T-helper 1 cell treated with Interleukin-12 subunit alpha and Interleukin-12 subunit beta and Interleukin-4 antibody, amounts not matched to agents 30 ng/mL and 1 ng/mL, for 36 hours (primary cell): ENCODE measurements around the gene SCYL2. TPM values are rescaled to one million over a fixed set of nuclear protein-coding genes. Genes with fewer than 3 reads are reported as not detected.

Experiments used
- intact Hi-C: fragments of 100-400 bp; cut with micrococcal nuclease; formaldehyde crosslinking; loops from one replicate; pipeline ENCODE4 v1.15.1; 2024
- total RNA-seq: library from RNA; stranded (reverse); gene quantifications from 2 replicates; pipeline ENCODE4 v1.2.3, GENCODE V29; 2022

Gene SCYL2
- total RNA-seq, 1 donor from 2014 or later, result 39.0 TPM

DNA sequence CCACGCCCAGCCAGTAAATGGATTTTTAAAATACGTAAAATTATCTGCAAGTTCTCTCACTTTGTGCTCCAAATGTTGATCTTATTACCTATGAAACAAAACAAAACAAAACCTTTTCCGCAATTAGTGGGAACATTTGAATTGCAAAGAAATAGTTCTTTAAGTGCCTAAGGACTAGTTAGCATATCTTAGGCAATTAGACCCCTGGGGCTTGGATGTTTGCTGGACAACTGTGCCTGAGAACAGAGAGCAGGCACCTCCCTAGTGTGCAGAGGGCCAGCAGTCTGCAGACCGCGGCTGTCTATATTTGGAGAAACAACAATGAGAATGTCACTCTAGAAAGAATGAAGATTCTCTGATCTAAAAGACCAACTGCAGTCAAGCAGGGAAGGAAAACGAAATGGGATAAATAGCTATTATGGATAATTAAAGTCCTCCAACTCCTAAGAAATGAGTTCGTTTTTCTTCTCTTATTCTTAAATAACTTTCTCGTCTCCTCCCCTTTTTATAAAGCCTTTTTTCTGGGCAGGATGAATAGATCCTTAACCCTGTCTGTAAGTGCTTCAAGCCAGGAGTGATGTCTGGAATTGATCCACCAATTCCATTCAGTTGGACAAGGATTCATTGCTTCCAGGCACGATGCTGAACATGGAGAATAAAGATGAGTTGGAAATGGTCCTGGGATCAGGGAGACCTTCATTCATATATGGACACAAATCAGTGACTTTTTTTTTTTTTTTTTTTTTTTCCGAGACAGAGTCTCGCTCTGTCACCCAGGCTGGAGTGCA is 106.1 kb downstream of the SCYL2 start:
- intact Hi-C loops, result no loop called here

- intact Hi-C loops, result no loop called here
These were observed 108.2 kb downstream of the SCYL2 start for GRCh38 chr12:100375038-100375735.

DNA sequence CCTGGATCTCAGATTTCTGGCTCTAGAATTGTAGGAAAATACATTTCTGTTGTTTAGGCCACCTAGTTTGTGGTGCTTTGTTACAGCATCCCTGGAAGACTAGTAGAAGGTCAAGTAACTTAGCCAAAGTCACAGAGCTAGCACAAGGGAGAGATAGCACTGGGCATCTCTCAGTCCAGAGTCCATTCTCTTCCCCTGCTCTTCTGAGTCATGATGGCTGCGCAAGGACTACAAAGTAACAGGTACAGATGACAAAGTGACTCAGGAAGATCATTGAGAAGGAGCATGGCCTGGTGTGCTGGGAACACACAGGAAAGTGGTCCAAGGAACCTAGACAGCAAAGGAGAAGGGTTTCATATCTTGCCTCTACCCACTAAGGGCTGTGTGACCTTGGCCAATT is 109.2 kb downstream of the SCYL2 start:
- intact Hi-C loops, result no loop called here

- intact Hi-C loops, result no loop called here
These were observed 114.4 kb downstream of the SCYL2 start for GRCh38 chr12:100381379-100381778.

- intact Hi-C loops, result no loop called here
These were observed 115.4 kb downstream of the SCYL2 start for GRCh38 chr12:100382338-100382737.

DNA sequence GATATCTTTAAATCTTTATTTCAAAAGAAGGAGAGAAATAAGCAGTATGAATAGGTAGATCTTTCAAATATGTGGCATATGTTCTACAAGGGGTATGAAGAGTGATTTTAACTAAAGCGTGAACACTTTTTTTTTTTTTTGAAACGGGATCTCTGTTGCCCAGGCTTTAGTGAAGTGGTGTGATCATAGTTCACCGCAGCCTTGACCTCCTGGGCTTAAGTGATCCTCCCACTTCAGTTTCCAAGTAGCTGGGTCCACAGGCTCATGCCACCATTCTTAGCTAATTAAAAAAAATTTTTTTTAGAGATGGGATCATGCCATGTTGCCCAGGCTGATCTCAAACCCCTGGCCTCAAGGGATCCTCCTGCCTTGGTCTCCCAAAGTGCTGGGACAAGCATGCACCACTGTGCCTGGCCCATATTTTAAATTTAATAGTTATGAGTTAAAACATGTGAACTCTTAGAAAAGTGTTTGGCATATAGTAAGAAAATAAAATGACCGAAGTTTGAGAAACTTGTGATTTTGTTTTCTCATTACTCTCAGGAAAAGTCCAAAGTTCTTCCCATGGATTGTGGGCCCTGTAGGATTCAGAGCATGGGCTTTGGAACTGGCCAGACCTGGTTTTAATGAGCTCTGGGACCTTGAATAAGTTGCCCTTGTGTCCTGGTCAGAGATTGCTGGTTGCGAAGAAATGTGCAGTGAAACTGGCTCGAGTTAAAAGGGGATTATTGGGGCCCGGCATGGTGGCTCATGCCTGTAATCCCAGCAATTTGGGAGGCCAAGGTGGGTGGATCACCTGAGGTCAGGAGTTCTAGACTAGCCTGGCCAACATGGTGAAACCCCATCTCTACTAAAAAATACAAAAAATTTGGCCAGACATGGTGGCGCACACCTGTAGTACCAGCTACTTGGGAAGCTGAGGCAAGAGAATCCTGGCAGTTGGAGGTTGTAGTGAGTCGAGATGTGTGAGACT is 116.9 kb downstream of the SCYL2 start:
- intact Hi-C loops, result no loop called here

GRCh38 chr12:100384559-100384935 is 117.6 kb downstream of the SCYL2 start:
- intact Hi-C loops, result no loop called here

- intact Hi-C loops, result no loop called here
These were observed 121.4 kb downstream of the SCYL2 start for GRCh38 chr12:100388382-100388781.

Other genes starting within 250 kb of the SCYL2 start
- gene BLTP3B, start 124.3 kb upstream of the SCYL2 start, total RNA-seq, result 37.0 and 39.2 TPM in 2 replicates
- 33.5 and 36.3 TPM in 2 replicates for gene ACTR6, start 66.4 kb upstream of the SCYL2 start, total RNA-seq
- gene DEPDC4, start 98 bp upstream of the SCYL2 start, total RNA-seq, result 0.74 and 1.9 TPM in 2 replicates
- gene SLC17A8, start 89.9 kb downstream of the SCYL2 start, total RNA-seq, result not detected in 2 replicates
- not detected in 2 replicates for gene NR1H4, start 206.7 kb downstream of the SCYL2 start, total RNA-seq